GM13976 (cell line): ENCODE results near the gene TPTE2.
"Not testable (repeated sequence)": the region's sequence is repeated elsewhere in the genome, so short reads cannot be mapped to it uniquely, and the experiment has no call there.

Source experiments
- DNase-seq: peaks from one replicate; pipeline ENCODE4 v3.0.0; 2012; ENCODE audit warnings: low spot score
- in situ Hi-C: fragments of 300-500 bp; cut with MboI; formaldehyde crosslinking; loops from one replicate; pipeline ENCODE4 v1.12.0; 2022; ENCODE audit warnings: low sequenced_read_pairs, mixed read lengths, inconsistent platforms; ENCODE audit not compliant: unreplicated experiment
- TF ChIP-seq, protein P1 (sequence below): IDR thresholded peaks from 2 replicates; pipeline ENCODE4 v1.5.1; 2012; ENCODE audit warnings: borderline replicate concordance, mild to moderate bottlenecking; ENCODE audit not compliant: insufficient read depth; ENCODE audit errors: extremely low read depth, missing control alignments, control extremely low read depth

TPTE2 gene

DNA sequence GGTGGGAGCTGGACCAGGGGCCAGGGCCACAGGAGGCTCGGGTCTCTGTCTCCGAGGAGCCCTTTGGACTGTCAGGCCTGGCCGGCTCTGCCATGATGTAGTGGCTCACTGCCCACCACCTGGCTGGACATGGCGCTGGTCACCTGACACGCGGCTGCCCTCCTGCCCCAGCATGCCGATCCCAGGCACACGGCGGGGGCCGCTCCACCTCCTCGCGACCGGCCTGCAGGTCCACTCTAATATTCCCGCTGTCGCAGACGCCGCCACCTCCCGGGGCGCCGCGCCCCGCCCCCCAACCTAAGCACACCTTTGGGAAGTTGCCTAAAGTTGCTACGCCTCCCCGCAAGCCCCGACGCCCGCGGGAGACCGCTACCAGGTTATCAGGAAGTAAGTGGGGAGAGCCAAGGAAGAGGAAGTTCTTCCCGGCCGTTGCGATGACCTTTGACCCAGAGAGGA lies at the start of gene TPTE2:
Gene TPTE2, minus strand, starts transcription at position 406 of the 456 bp plus-strand sequence. CDS start 58,298 bp downstream, outside the sequence.
- DNase-seq, in situ Hi-C loops: not testable (repeated sequence)

DNA sequence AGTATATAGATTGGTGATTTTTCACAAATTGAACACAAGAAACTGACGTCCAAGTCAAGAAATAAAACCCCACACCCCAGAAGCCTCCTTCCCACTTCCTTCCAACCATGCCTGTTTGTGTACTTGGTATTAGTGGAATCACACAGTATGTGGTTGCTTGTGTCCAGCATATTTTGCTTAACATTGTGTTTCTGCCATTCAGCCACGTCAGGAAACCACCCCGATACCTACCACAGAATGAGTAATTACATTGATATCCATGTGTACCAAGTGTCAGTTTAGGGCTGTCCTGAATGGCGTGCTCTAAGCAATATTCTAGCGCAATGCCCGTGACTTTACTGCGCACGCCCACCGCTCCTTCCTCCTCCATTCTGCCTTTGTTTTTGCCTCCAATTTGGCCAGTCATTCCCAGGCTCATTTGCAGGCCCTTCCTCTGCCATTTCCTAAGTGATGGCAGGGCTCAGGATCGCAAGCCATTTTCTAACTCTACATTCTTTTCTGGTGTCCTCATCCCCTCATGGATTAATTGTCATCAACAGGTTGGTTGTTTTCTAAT lies 46.3 kb upstream of the TPTE2 start:
- TF ChIP-seq, protein P1, sequence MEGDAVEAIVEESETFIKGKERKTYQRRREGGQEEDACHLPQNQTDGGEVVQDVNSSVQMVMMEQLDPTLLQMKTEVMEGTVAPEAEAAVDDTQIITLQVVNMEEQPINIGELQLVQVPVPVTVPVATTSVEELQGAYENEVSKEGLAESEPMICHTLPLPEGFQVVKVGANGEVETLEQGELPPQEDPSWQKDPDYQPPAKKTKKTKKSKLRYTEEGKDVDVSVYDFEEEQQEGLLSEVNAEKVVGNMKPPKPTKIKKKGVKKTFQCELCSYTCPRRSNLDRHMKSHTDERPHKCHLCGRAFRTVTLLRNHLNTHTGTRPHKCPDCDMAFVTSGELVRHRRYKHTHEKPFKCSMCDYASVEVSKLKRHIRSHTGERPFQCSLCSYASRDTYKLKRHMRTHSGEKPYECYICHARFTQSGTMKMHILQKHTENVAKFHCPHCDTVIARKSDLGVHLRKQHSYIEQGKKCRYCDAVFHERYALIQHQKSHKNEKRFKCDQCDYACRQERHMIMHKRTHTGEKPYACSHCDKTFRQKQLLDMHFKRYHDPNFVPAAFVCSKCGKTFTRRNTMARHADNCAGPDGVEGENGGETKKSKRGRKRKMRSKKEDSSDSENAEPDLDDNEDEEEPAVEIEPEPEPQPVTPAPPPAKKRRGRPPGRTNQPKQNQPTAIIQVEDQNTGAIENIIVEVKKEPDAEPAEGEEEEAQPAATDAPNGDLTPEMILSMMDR = no peak
- in situ Hi-C loops = no loop called here
- no peak for DNase-seq

DNA sequence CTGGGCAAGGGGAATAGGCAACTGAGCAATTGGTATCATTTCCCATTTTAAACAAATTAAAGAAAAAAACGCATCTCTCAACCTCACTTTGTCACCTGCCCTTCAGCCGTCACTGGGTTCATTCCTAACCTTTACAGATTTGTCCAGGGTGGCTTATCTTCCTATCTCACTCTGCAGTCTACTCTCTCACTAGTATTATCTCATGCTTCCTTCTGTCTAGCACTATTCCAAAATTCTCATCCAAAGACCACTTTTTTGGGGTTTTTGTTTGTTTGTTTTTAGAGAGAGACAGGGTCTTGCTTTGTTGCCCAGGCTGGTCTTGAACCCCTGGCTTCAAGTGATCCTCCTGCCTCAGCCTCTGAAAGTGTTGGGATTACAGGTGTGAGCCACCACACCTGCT lies 45.4 kb upstream of the TPTE2 start:
- in situ Hi-C loops = no loop called here
- no peak for DNase-seq
- TF ChIP-seq, protein P1 = no peak

DNA sequence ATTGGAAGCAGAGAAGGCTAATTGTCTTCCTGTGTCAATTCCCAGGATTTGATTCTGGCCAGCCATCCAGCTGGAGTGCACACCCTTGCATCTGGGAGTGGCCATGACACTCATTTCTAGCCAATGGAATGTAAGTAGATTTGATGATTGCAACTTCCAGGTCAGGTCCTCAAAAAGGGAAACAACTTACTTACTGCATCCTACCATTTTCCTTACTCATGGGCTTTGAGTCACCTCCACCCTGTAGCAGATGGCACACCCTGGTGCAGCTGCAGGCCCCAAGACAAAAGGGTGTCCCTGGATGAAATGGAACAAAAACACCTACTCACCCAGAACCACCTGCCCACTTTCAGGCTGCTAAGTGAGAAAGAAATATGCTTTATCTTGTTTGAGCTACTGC lies 44.8 kb upstream of the TPTE2 start:
- in situ Hi-C loops = no loop called here
- DNase-seq = no peak
- TF ChIP-seq, protein P1 = no peak

DNA sequence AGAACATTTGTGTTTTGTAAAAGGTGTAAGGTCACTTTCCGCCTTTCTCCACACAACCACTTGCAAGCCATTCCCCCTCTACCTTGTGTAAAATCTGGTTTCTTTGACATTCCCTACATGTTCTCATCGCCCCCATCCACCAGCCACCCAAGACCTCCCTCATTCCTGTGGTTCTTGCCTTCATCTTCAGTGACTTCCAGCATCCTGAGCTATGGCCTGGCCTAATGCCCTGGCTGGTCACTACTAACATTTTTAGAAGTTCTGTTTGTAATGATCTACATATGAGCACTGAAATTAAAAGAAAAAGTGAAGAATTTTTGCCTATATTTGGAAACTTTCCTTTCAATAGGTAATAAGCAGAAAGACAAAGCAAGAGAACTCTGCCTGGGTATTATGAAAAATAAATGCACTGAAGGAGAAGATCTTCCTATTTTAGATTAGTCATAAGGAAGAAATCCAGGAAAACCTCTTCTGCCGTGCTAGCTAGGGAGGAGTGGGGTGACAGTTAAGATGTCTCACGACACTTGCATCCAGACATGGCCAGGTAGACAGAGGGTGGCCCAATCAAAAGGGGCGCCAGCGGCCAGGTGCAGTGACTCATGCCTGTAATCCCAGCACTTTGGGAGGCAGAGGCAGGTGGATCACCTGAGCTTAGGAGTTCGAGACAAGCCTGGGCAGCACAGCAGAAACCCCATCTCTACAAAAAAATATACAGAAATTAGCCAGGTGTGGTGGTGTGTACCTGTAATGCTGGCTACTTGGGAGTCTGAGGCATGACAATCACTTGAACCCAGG lies 44.0 kb upstream of the TPTE2 start:
- DNase-seq = no peak
- in situ Hi-C loops = no loop called here
- TF ChIP-seq, protein P1 = no peak

DNA sequence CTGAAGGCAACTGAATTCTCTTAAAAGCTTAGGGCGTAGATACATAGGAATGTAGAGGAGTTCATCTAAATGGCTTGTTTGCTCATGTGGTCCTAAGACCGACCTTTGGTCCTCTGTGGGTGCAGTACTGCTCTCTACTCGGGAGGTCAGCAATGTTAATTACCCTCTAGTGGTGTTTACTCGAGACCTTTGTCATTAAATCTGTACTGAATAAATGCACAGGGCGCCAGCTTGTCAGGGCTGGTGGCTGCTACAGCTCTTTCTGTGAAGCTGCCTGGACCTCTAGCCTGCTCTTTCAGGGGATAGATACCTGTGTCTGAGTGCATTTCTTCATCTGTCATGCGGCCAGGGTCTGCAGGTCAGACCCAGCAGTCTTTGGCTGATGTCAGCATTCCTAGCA lies 43.0 kb upstream of the TPTE2 start:
- in situ Hi-C loops = no loop called here
- DNase-seq = no peak
- TF ChIP-seq, protein P1 = no peak

DNA sequence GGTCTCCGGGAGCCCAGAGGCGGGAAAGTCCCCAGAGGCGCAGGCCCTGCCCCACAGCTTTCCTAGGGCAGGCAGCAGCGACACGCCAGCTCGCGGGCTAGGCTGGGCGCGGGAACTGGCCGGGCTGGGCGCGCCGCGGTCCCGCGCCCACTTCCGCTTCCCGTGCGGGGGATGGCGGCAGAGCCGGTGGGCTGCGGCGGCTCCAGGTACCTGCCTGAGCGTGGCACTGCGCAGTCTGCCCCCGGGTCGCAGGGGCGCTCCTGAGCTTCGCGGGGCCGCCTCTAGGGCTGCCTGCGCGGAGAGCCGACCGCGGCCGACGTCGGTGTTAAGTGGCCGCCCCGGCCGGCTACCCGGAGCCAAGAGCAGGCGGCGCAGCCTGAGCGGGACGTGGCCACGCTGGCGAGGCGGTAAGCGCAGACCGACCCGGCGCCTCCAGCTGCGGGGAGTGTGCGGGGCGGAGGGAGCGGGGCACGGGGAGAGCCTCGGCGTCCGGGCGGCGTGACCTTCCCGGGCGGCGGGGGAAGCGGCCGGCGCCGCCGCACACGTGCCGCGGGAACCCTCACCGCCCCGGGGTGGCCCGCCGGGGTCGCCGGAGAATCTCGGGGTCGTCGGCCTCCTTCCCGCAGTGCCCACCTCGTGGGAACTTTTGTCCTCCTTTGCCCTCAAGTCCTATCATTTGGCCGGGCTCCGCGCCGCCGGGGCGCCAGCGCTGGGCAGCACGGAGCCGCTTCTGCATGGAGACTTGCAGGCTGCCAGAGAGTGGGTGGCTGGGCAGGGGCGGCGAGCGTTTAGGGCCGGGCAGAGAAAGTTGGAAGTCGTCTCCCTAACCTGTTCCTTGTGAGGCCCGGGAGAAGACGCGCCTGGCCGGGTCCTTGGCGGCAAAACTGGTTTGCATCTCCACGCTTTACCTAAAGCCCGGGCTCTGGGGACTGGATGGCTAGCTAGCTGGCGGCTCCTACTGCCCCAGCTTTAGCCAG lies 40.7 kb upstream of the TPTE2 start:
- TF ChIP-seq, protein P1 = peak; percentile 16
- DNase-seq = peak; percentile 80
- in situ Hi-C loops = no loop called here
